HG03025 (cell line): ENCODE results near the gene OPHN1.
"Not testable (repeated sequence)": the region's sequence is repeated elsewhere in the genome, so short reads cannot be mapped to it uniquely, and the experiment has no call there.

Experiments
- ATAC-seq: cut with Tn5 transposase; IDR thresholded peaks from one replicate; pipeline ENCODE4 v1.9.1; 2021; ENCODE audit warnings: mild to moderate bottlenecking, moderate library complexity; ENCODE audit not compliant: unreplicated experiment, low FRiP score

Gene OPHN1

DNA sequence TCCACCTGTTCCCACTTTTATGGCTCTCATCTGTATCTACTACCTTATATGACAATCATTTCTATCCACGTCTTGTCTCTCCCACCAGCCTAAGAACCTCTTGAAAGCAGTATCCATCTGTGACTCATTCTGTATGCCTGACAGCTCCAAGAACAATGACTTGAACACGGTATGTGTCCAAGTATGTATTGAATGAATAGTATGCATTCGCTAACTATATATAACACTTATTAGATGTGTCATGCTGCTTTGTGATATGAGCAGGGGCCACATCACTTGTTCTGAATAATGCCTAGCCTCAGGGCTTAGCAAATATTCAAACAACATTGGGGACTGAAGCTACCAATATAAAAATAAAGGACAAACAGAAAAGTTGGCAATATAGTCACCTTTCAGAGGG is 4.9 kb downstream of the OPHN1 start:
- ATAC-seq = no peak

DNA sequence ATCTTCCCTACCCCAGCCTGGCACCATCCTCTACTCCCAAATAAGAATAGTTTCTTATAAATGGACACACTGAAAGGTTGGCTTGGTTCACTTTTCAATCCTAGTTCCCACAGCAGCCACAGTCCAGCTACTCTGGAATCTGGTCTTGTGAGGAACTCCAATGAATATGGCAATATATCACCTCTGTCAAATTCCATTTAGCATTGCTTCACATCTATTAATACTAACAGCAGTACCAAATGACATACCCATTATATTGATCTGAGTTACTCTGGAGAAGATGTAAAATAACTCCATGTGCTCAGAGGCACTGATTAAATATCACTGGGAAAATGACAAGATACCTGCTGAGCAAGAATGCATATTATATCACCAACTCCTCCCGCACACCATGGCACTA is 8.6 kb downstream of the OPHN1 start:
- no peak for ATAC-seq

DNA sequence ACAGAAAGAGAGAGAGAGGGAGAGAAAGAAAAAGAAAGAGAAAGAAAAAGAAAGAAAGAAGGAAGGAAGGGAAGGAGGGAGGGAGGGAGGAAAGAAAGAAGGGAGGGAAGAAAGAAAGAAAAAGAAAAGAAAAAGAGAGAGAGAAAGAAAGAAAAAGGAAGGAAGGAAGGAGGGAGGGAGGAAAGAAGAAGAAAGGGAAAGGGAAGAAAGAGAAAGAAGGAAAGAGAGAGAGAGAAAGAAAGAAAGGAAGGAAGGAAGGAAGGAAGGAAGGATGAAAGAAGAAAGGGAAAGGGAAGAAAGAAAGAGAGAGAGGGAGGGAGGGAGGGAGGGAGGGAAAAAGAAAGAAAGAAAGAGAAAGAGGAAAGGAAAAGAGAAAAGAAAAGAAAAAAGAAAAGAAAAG is 10.8 kb downstream of the OPHN1 start:
- ATAC-seq = no peak

DNA sequence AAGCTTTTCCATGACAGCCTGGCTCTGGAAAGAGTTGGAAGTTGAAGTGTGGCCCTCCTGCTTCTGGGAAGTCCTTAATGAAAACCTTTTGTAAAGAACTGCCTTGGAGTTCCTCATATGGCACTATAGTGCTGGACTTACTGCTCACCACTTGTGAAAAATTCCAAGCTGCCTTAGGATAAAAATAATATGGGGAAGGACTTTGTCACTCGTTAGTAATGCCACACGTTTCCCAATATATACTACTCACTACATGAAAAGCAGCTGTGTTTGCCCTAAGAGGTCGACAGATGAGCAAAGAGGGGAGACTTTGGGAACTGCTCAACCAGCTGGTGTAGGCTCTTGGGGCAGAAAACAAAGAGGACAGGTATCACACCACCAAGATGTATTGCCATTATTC is 11.7 kb downstream of the OPHN1 start:
- no peak for ATAC-seq

DNA sequence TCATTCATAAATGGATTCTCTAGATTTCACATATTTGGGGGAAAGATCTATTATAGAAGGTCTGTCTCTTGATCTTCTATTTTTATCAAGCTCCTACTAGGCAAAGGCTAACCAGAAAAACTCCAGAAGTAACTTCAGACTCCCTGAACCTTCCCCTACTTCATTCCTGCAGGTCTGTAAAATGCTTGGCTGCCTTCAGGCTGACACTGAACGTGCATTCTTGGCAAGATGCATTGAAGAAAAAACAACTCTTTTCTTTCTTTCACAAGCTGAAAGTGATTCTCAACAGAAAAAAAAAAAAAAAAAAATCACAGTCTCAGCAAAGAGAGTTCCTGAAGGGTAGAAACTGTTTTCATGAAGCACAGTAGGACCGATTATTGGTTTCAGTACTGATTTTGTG is 12.7 kb downstream of the OPHN1 start:
- ATAC-seq = no peak

DNA sequence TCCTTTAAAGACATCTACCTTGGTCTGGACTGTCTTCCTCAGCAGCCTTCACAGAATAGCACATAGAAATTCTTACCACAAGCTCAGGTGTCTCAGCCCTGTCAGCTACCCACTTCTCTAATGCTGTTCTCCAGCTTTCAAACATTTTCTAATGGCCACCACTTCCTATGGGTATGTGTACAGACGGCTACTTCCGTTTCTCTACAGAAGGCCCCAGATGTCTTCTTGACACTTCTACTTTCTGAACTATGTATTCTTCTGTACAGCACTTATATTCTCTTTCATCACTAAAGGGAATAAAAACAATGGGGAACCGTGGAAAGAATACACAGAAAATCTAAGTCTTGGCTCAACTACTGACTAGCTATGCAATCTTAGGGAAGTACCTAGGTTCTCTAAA is 13.3 kb downstream of the OPHN1 start:
- ATAC-seq = no peak

DNA sequence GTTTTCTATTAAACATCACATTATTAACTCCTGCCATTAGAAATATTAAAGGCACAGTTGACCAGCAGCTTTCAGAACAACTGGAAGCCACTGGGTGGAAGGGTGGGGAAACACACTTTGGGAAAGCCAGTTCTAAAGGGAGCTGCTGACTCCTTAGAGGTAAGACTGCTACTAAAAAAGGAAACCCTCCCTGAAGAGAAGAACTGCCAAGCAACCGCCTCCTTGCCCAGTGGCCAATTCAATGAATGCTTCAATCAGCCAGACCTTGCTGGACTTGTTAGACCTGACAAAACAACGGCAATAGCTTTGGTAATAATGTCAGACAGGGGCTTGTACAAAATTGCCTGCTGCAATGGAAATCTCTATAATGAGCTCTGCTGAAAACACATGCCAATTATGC is 15.6 kb downstream of the OPHN1 start:
- ATAC-seq = no peak

DNA sequence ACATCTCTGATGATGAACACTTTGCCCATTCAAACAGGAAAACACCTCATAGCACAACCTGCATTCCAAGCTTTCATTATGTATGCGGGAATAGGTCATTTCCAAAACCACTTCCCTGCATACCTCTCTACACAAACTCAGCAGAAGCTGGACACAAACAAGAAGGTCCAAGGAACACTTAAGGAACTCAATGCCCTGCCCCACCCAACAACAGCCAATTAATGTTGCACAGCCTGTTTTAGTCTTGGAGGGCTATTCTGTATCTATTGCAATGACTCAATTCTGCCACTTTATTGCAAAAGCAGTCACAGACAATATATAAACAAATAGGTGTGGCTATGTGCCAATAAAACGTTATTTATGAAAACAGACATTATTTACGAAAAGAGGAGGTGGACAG is 16.7 kb downstream of the OPHN1 start:
- no peak for ATAC-seq

DNA sequence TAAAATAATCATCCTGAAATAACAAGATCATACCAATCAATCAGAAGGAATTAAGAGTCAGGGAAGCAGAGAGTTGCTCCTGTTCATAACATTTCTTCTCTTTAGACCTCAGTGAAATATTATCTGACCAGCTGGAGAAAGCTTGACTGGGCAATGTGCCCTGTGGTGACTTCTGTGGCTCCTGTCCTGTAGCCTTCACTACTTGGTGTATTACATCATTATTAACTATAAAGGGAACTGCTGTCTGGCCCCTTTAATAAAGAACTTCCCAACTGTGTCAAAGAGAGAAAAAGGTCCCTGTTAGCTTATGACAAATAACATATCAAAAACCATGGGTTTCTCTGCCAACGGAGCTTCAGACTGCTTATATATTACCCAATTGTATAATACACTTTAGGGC is 18.0 kb downstream of the OPHN1 start:
- ATAC-seq = no peak

DNA sequence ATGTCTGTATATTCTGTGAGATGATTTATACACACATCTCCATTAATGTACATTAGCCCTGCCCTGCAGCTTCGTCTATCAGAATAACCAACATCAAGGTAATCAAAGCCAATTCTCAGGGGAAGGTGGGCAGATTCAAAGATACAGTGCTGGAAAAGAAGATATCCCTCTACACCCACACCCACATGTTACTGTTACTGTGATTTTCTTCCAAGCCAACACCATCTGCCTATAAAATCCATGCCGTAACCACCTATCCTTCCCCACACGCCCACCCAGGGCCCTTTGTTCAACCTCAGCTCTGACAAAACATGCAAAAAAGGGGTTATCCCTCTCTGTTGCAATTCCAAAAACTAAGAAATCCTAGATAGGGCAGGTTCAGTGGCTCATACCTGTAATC is 20.0 kb downstream of the OPHN1 start:
- no peak for ATAC-seq

DNA sequence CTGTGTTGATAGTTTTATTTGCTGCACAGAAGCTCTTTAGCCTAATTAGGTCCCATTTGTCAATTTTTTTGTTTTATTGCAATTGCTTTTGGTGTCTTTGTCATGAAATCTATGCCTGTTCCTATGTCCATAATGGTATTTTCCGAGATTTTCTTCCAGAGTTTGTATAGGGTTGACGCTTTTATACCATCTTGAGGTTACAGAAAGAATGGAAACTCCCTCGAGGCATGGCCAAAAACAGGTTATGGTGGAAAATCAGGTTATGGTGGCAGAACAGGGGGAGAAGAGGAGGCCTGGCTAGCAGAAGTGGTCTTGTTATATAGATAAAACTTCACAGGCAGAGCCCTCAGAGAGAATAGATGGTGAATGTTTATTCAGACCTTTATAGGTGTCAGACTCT is 21.6 kb downstream of the OPHN1 start:
- ATAC-seq = no peak

DNA sequence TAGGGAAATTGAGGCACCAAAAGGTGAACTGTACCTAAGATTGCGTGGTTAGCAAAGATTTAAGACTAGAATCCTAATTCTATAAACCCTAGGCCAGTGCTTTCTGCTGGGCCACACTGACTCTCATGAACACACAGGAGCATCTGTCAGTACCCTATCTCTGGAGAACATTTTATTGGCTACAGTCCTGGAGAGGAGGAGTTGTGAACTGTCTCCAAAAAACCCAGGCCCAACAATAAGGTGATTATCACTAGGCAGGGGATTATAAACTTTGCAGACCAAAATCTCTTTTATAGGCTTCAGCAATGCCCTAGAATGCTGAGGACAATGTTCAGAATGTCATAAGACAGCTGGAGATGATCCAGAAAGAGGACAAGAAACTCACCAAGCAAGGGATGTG is 24.1 kb downstream of the OPHN1 start:
- no peak for ATAC-seq

DNA sequence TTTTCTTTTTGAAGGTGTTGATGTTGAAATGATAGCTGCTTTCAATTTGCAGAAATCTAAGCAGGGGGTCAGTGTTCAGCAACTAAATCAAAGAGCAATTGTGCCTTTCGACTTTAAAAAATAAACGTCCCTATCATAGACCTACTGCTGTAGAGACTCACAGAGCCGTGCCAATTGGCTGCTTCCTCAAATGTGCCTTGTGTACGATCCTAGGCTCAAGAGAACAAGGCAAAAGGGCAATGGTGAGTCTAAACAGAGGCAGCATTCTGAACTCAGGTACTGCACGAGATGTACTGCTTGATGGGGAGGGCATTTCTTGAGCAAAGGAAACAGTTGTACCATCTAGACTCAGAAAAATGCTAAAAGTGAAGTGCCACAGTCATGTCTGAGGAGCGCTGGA is 29.8 kb downstream of the OPHN1 start:
- no peak for ATAC-seq

DNA sequence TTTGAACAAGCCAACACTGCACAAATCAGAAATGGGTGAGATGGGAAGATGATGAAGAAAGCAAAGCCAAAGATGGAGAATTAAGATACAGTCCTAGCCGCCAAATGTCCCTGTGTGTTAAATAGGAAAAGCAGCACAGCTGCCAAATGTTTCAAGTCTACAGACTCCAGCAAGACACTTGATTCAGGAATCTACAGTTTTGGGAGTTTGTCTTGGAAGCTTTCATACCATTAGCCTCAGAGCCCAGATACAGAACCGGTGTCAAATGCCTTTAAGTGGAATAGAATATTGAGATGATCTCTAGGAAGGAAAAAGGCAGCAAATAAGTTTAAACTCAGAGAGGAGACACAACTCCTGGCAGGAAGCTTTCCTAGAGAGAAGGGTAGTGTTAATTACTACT is 30.3 kb downstream of the OPHN1 start:
- ATAC-seq = no peak

DNA sequence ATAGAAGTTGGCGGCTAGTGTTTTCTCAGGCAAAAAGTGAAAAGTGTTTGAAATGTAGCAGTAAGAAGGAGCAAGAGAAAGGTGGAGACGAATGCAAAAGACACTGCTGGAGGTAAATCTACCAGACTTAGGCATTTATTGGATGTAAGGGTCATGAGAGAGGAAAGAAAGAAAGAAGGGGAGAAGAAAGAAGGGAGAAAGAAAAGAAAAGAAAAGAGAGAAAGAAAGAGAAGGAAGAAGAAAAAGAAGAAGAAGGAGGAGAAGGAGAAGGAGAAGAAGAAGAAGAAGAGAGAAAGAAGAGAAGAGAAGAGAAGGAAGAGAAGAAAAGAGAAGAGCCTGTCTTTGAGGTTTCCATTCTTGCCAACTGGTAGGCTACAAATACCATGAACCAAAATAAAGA is 31.2 kb downstream of the OPHN1 start:
- ATAC-seq = no peak

DNA sequence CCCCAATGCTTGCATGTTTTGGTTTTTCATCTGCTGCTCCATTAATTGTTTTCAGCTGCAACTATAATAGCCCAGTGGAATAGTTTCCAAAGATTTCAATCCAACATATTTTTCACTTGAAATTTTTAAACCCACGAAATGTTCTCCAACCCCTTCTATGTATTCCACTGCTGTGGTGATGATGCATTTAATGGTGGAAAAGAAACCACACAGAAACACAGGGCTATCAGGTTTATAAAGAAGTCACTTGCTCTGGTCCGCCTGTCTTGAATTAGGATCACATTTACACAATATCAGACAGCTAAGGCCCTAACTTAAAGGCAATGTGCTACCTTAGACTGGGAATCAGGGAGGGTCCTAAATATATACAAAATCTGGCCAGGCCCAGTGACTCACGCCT is 35.0 kb downstream of the OPHN1 start:
- ATAC-seq = no peak

DNA sequence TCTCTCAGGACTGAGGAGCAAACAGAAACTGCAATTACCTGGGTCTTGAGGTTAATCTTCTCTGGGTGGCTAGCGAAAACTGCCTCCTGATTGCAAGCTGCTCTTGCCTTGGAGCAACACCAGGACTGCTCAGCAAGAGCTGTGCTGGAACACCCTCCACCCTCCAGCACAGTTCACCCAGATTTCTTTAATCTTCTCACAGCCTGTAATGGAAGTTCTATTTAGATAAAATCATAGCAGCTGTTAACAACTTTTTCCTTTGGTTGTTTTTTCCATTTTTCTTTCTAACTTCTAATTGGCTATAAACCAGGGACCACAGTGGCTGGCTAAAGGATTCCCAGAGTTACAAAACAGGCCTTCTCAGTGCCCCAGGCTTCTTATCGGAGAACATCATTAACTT is 36.3 kb downstream of the OPHN1 start:
- ATAC-seq = no peak

DNA sequence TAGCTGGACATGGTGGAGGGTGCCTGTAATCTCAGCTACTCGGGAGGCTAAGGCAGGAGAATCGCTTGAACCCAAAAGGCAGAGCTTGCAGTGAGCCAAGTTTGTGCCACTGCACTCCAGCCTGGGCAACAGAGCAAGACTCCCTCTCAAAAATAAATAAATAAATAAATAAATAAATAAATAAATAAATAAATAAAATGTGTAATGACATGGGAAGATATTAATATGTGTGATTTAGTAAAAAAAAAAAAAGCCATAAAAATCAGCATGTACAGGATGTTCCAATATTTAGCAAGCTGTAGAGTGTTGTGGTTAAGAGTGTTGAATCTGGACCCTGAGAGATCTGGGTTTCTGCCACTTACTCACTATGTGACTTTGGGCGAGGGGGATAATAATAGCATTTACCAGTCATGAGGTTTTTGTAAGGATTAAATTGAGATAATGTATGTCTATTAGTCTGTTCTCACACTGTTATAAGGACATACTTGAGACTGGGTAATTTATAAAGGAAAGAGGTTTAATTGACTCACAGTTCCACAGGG is 43.8 kb downstream of the OPHN1 start:
- ATAC-seq = not testable (repeated sequence)

DNA sequence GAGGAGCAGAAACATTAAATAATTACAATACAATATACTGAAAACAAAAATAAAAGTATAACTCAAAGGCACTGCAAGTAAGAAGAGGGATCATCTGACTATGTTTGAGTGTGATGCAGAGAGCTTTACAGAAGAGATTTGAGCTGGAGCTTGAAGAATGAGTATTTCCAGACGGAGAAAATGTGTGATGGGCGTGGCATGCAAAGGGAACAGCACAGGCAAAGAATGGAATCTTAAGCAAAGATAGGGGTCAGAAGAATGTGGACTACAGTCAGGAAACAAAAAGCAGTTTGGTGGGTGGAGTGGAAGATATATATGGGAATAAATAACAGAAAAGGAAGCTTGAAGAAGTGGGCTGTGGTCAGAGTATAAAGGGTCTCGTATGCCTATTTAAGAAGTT is 45.5 kb downstream of the OPHN1 start:
- ATAC-seq = no peak

DNA sequence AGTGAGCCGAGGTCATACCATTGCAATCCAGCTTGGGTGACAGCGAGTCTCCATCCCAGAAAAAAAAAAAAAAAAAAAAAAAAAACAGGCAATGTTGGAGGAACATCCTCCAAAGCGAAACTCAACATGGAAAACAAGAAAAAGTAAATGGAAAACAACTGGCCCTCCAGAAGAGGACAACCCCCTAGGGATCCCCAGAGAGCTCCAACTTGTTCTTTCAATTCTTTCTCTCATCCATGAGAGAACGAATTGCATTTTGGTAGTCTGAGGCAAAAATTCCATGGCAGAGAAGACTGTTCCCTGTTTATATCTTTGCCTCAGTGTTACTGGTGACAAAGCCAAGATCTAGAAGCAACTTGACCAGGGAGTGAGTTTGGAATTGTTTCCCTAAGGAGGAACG is 49.8 kb downstream of the OPHN1 start:
- no peak for ATAC-seq

DNA sequence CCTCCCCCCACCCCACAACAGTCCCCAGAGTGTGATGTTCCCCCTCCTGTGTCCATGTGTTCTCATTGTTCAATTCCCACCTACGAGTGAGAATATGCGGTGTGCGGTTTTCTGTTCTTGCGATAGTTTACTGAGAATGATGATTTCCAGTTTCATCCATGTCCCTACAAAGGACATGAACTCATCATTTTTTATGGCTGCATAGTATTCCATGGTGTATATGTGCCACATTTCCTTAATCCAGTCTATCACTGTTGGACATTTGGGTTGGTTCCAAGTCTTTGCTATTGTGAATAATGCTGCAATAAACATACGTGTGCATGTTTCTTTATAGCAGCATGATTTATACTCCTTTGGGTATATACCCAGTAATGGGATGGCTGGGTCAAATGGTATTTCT is 55.7 kb downstream of the OPHN1 start:
- not testable (repeated sequence) for ATAC-seq

DNA sequence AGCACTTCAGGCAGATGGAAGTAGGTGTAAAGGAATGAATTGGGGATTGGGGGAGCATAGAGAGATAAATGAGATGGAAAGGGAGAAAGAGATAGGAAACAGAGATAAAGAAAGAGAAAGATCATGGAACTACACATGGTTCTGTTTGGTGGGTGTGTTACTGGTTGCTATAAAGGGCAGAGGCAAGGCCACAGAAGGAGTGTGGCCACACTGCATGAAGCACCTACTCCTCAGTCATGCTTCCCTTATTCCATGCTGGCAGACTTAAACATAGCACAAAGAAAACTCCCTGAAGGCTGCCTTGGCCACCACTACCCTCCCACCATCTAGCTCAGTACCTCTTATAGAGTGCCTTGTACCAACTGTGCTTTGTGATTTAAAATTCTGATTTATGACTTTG is 56.9 kb downstream of the OPHN1 start:
- no peak for ATAC-seq

DNA sequence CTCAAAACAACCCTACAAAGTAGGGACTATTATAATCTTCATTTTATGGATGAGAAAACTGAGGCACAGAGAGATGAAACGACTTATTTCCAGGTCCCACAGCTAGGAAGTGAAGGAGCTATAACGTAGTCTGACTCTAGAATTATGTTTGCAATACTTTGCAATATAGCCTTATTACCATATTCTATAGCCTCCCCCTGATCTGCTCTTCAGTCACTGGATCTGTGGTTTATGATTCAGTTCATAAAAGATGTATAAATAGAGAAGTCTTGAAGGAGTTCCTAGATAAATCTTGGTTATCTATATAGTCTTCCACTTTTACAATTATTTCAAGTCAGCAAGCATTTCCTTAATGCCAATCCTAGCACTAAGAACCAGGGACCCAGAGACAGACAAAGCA is 57.5 kb downstream of the OPHN1 start:
- no peak for ATAC-seq
